ENCODE results near the gene MKRN2. TPM values are rescaled to one million over a fixed set of nuclear protein-coding genes. Genes with fewer than 3 reads are reported as not detected.

MKRN2 gene
- total RNA-seq, 4 donors from 2014 or later: 14.8 to 29.9 (median 25.1) TPM

GRCh38 chr3:12571986-12572385, 15.1 kb downstream of the MKRN2 start:
- Histone ChIP-seq H3K27ac (no peak overlapping the region), H3K27me3 (no peaks in the 10 kb centered on the region), H3K4me3 (no peak overlapping the region), H3K9me3 (no peaks in the 10 kb centered on the region), H3K4me1 (peaks cover 0 to 7% of the 10 kb centered on the region in 2 donors), H3K36me3 (peaks cover 0 to 73% of the 10 kb centered on the region in 2 donors)
- no peak for DNase-seq
- no peak for ATAC-seq
- in situ Hi-C loops (cut with MboI; ENCODE audit: low sequenced_read_pairs in 4 of 4) (loop anchor here in 1 of 4 donors (25.0 kb wide), 1 partner anchor 140 kb away; no protein-coding TSS in a partner anchor), intact Hi-C loops (cut with DNase I; ENCODE audit: low total_unique reads) (no loop called here)
- TF ChIP-seq POLR2A (IDR thresholded peaks at IDR 0.05): no peak
- TF ChIP-seq CTCF (IDR thresholded peaks at IDR 0.05 in 4 of 5, conservative IDR thresholded peaks at IDR 0.05 in 1 of 5): no peak

- H3K4me3 ChIP-seq: no peak overlapping the region
- intact Hi-C loops (cut with DNase I; ENCODE audit: low total_unique reads): no loop called here
- H3K27ac ChIP-seq: peak overlapping the region in 1 of 4 donors; percentile 9
- no peak for ATAC-seq
- no peaks in the 10 kb centered on the region for H3K4me1 ChIP-seq
- H3K36me3 ChIP-seq: peaks cover 0 to 83% of the 10 kb centered on the region in 2 donors
- no peak for TF ChIP-seq POLR2A (IDR thresholded peaks at IDR 0.05)
- no peak for TF ChIP-seq CTCF (IDR thresholded peaks at IDR 0.05 in 4 of 5, conservative IDR thresholded peaks at IDR 0.05 in 1 of 5)
- no peaks in the 10 kb centered on the region for H3K9me3 ChIP-seq
- H3K27me3 ChIP-seq: no peaks in the 10 kb centered on the region
- in situ Hi-C loops (cut with MboI; ENCODE audit: low sequenced_read_pairs in 4 of 4): loop anchor here in 1 of 4 donors (25.0 kb wide), 1 partner anchor 138 kb away; no protein-coding TSS in a partner anchor
- no peak for DNase-seq
Observed at GRCh38 chr3:12574131-12574530, 17.2 kb downstream of the MKRN2 start.

GRCh38 chr3:12574661-12575060, 17.8 kb downstream of the MKRN2 start:
- H3K27ac ChIP-seq: no peak overlapping the region
- no peaks in the 10 kb centered on the region for H3K27me3 ChIP-seq
- TF ChIP-seq CTCF (IDR thresholded peaks at IDR 0.05 in 4 of 5, conservative IDR thresholded peaks at IDR 0.05 in 1 of 5) (no peak), POLR2A (IDR thresholded peaks at IDR 0.05) (no peak)

GRCh38 chr3:12577379-12577778, 20.5 kb downstream of the MKRN2 start:
- no peak for TF ChIP-seq CTCF (IDR thresholded peaks at IDR 0.05 in 4 of 5, conservative IDR thresholded peaks at IDR 0.05 in 1 of 5)
- TF ChIP-seq POLR2A (IDR thresholded peaks at IDR 0.05): no peak
- H3K27me3 ChIP-seq: no peaks in the 10 kb centered on the region
- no peak for DNase-seq
- H3K27ac ChIP-seq: no peak overlapping the region
- H3K4me3 ChIP-seq: no peak overlapping the region
- intact Hi-C loops (cut with DNase I; ENCODE audit: low total_unique reads): no loop called here
- H3K9me3 ChIP-seq: no peaks in the 10 kb centered on the region
- H3K4me1 ChIP-seq: no peaks in the 10 kb centered on the region
- no peak for ATAC-seq
- peaks cover 0 to 68% of the 10 kb centered on the region in 2 donors for H3K36me3 ChIP-seq
- in situ Hi-C loops (cut with MboI; ENCODE audit: low sequenced_read_pairs in 4 of 4): no loop called here

More at GRCh38 chr3:12574661-12575060, 17.8 kb downstream of the MKRN2 start:
- Histone ChIP-seq H3K9me3 (no peaks in the 10 kb centered on the region), H3K4me1 (no peaks in the 10 kb centered on the region), H3K4me3 (no peak overlapping the region), H3K36me3 (peaks cover 0 to 78% of the 10 kb centered on the region in 2 donors)
- no peak for DNase-seq
- in situ Hi-C loops (cut with MboI; ENCODE audit: low sequenced_read_pairs in 4 of 4): loop anchor here in 1 of 4 donors (25.0 kb wide), 1 partner anchor 138 kb away; no protein-coding TSS in a partner anchor
- intact Hi-C loops (cut with DNase I; ENCODE audit: low total_unique reads): no loop called here
- no peak for ATAC-seq

GRCh38 chr3:12578742-12579141, 21.9 kb downstream of the MKRN2 start:
- Histone ChIP-seq H3K27ac (no peak overlapping the region), H3K36me3 (peaks cover 0 to 68% of the 10 kb centered on the region in 2 donors), H3K4me1 (no peaks in the 10 kb centered on the region), H3K27me3 (no peaks in the 10 kb centered on the region), H3K9me3 (no peaks in the 10 kb centered on the region), H3K4me3 (no peak overlapping the region)
- DNase-seq (no peak), ATAC-seq (no peak)
- in situ Hi-C loops (cut with MboI; ENCODE audit: low sequenced_read_pairs in 4 of 4) (no loop called here), intact Hi-C loops (cut with DNase I; ENCODE audit: low total_unique reads) (no loop called here)
- TF ChIP-seq CTCF (IDR thresholded peaks at IDR 0.05 in 4 of 5, conservative IDR thresholded peaks at IDR 0.05 in 1 of 5): peak in 1 of 5 experiments; percentile 12
- TF ChIP-seq POLR2A (IDR thresholded peaks at IDR 0.05): no peak
